Right kidney (tissue), 9 donors: ENCODE data around the gene RBM24.
A peak's percentile ranks its signal among the peaks of the same experiment; 100 is the strongest.

Source experiments
- DNase-seq: peaks from one replicate; pipeline ENCODE4 v3.0.0-alpha.2; 2016
- long read RNA-seq, 8 donors: transcript quantifications; one replicate each; lab custom pipeline, GENCODE V29; 2026

Gene RBM24
- long read RNA-seq, donor 1 = 0 reads
- long read RNA-seq, donor 2 = 0 reads
- long read RNA-seq, donor 3, partial matches to known transcripts = 0 of 1 reads
- long read RNA-seq, donor 3, other reads (novel, unspliced or antisense) = 0 of 1 reads
- long read RNA-seq, donor 4, partial matches to known transcripts = 0 of 2 reads
- long read RNA-seq, donor 4, other reads (novel, unspliced or antisense) = 0 of 2 reads
- long read RNA-seq, donor 5 = 0 reads
- long read RNA-seq, donor 6 = 0 reads
- long read RNA-seq, donor 7, partial matches to known transcripts = 0 of 3 reads
- long read RNA-seq, donor 7, other reads (novel, unspliced or antisense) = 0 of 3 reads
- long read RNA-seq, donor 8, partial matches to known transcripts = 0 of 1 reads
- long read RNA-seq, donor 8, other reads (novel, unspliced or antisense) = 0 of 1 reads

DNA sequence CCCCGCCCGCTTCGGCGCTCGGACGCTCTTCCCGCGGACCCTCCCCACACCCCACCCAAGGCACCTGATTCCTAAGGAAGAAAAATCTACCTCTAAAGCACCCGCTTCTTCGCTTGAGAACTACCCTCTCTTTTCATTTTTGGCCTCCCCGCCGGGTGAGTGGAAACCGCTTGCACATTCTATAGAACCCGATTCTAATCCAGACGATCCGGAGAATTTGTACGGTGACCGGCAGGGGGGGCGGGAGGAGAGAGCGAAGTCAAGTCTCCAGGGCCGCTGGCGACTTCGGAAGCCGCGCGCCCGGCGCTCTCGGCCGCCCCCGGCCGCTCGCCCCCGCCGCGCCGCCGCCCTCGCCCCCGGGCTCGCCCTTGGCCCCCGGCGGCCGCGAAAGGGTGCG, at the start of gene RBM24:
TSS of gene RBM24 (plus strand) at position 262 of the 397 bp plus-strand sequence. CDS start 221 bp downstream, outside the sequence.
- peak; percentile 52 for DNase-seq

DNA sequence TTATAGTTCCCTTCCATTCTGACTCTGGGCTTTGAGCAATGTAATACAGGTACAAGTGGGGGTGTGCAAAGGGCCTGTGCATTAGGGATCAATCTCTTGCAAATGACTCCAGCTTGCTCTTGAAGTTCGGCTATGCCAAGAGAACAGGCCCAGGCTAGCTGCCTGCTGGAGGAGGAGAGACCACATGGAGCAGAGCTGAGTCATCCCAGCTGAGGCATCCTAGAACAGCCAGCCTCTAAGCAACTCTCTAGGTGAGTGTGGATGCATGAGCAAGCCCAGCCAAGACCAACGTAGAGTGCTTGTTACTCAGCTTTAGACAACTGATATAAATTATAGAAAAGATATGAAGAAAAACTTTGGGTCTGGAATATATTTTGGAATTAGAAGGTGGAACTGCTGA, 47.6 kb upstream of the RBM24 start:
- no peak for DNase-seq

DNA sequence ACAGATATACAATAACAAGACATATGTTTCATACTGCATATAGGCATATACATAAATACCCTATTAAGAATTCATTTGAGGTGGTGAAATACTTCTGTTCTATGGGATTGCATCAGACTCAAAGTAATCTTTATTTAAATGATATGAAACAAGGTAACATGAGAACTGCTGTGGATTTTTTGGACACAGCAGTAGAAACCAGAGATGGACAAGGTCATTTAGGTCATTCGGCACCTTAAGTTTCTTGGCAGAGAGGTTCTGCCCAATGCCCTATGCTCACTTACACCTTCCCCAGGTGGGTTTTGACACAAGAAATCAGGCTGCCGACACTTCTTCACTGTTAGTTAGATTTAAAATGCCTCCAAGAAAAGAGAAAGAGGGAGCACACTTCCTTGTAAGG, 43.9 kb upstream of the RBM24 start:
- no peak for DNase-seq

DNA sequence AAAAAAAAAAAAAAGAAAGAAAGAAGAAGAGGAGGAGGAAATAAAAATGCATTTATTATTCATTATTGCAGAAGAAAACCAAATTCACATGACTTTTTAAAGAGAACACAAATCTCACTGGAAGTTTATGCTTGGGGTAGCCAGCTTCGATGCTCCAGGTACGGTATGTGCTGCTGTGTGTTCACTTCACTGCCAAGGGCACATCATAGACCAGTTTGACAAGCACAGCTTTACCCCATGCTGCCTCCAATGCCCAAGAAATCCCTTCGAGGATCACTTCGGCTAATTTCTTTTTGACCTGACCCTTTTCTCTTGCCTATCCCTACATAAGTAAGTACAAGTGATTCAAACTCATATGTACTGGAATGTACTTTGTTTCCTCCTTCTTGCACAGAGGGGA, 41.9 kb upstream of the RBM24 start:
- no peak for DNase-seq

DNA sequence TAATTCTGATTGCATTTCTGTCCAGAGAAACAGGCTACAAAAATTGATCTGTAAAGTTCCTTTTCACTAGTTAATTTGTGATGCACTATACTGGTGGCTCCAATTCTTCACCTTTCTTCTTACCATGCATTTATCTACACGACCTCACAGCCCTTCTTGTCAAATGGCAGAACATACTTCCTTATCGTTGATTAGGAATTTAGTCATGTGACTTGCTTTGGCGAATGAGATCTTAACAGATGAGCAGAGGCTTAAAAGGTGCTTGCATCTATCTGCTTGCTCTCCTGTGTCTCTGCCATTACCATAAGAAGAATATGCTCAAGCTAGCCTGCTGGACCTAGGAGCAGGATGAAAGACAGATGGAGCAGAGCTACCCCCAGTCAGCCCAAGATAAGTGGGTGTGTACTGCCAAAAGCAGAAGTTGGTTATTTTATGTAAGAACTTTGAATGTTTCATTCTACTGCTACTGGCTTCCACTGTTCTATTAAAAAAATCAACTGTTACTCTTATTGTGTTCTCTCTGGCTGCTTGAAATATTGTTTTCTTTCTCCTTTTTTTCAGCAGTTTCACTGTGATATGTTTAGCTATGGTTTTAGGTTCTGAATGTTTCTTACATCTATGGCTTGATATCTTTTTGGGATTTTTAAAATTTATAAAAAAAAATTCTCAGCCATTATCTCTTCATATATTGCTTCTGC, 40.2 kb upstream of the RBM24 start:
- DNase-seq = no peak

DNA sequence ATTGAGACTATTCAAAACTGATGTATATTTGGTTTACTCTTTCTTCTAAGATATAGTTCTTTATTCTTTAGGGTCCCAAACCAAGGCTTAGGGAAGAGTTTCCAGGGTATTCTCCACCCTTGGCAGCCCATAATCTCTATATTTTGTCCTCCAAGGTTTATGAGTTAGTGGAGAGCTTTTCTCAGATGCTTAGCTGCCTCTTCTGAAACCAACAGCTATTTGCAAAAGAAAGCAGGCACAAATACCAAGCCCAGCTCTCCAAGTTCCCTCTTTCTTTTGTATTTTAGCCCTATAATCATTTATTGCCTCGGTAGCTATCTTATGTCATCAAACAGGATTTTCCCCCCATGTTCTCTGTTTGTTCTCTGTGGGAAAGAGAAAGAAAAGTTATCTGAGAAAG, 39.1 kb upstream of the RBM24 start:
- DNase-seq = no peak

DNA sequence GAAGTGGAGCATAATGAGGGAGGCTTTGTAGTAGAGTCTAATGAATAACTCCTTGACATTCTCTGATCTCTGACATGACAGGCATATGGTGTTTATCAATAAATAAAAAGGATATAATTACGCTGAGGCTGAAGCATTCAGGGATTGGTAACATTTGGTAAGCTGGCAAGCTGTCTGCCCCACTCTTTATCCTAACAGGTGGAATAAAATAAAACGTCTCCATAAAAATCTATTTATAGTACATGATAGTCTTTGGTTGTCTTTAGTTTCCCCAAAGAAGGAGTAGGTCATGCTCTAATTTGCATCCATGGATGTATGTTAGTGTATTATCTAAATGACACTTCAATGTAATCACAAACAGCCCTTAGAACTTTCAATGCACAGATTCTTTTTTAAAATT, 30.9 kb upstream of the RBM24 start:
- no peak for DNase-seq

DNA sequence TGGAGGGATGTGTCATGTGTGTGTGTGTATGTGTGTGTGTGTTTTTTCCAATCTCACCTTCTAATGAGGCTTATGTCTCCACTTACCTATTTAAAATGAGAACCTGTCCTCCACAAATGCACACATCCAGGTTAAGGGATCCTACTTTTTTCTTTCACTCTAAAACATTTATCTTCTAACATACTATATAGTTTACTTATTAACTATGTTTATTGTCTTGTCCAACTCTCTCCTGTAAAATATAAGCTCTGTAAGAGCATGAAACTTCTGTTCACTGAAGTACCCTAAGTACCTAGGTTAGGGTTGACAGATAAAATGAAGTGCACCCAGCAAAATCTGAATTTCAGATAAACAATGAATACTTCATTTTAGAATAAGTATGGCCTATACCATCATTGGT, 29.2 kb upstream of the RBM24 start:
- no peak for DNase-seq

DNA sequence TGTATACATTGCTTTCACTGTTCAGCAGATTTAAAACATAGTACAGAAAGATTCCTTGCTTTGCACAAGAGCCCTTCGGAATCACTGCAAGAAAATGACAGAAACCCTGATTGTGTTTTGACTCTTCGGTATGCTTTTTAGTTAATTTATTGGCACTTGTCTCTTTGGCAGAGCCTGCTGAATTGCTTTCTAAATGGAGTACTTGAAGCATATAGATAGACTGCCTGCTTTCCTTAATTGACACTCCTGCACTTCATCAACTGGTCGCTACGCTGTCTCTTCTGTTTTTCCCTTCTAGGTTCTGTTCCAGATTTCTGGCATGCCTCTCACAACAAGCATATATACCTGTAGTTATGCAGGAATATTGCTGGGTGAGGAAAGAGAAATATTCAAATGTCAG, 22.4 kb upstream of the RBM24 start:
- no peak for DNase-seq

DNA sequence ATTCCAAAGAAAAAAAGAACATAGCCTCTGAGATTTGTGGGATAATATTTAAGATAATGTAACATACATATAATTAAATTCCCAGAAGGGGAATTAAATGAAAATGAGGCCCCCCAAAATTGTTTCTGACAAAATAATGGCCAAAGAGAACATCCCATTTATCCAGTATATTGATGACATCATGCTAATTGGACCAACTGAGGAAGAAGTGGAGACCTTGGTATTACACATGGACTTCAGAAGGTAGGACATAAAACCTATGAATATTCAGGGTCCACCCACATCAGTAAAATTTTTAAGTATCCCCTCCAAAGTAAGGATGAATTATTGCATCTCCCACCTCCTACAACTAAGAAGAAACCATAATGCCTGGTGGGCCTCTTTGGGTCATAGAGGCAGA, 15.6 kb upstream of the RBM24 start:
- no peak for DNase-seq

DNA sequence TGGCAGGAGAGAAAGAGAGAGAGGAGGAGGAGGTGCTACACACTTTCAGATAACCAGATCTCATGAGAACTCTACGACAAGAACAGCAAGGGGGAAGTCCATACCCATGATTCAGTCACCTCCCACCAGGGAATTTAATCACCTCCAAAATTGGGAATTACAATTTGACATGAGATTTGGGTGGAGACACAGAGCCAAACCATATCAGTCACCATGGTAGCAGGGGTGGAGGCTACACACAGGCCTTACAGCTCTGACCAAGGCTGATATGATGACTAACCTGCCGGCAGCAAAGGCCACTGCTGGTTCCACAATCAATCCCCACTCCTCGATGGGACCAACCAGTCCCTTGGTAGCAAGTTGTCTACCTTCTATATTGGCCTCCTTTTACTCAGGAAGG, 13.6 kb upstream of the RBM24 start:
- no peak for DNase-seq

DNA sequence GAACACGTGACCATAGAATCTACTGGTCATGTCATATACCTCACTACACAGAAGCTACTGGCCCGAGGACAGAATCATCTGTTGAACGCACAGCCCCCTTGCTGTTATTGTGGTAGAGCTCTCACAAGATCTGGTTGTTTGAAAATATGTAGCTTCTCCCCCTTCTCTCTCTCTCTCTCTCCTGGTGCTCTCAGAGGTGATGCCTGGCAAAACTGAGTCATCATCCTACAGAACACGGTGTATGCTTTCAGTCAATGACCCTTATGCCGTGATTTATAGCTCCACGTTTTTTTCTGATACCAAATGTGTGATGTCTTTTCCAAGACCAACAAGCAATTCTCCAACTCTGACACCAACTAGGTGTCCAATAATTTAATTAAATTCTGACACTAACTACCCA, 13.0 kb upstream of the RBM24 start:
- no peak for DNase-seq

DNA sequence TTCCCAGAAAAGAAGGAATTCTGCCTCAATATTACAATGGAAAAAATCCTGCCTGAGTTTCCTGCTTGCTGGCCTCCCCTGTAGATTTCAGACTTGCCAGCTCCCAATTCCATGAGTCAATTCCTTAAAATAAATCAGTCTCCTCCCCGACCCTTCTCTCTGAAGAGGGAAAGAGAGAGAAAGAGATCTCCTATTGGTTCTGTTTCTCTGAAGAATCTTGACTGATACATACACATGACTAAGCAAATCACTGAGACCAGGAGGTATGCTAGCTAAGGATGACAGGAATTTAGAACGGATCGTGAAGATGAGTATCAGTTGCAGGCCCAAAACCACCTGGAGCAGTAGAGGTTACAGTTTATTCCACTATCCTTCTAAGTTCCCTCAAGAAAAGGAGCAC, 11.3 kb upstream of the RBM24 start:
- DNase-seq = no peak

DNA sequence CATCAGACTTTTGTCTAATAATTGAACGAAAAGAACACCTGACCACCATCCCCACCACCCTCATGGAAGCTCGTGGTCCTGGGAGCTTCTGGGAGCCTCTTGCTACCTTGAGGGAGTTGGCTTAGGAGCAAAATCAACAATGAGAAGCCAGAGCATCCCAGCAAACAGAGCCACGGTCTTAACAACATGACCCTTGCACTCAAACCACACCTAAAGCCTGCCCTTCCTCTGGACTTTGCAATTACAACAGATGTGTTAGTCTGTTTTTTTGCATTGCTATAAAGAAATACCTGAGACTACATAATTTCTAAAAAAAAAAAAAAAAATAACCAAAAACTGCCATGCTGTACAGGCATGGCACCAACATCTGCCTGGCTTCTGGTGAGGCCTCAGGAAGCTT, 9.5 kb upstream of the RBM24 start:
- no peak for DNase-seq

DNA sequence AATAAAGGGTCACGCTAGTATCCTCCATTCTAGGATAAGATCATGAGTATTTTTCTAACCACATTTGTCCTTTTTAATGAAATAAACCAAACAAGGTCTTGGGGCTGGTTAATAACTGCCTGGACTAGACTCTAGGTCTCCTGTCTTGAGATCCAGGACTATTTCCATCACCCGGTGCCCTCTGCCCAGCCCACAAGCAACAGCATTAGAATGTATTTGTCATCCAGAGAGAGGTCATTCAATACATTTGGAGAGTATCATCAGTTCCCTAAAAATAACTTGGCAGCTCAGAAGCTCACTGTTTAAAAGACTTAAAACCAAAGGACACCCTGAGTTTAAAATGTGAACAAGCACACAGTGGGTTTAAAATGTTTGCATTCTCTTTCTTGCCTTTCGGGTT, 4.4 kb upstream of the RBM24 start:
- no peak for DNase-seq

DNA sequence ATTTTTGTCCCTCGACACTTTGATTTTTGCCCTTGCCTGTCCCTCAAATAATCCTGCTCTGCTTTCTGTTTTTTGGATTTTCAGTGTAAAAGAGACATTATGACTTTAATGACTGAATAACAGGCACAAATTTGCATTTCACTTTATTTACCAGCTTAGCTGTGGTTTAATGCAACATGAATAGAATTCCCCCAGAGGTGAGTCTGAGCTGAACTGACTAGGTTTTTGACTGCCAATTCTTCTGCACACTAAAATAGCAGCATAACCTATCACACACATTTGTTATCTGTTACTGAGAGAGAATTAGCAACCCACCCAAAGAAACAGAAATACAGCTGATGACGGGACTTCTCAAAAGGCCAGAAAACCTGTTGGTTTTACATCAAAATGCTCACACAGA, 3.9 kb upstream of the RBM24 start:
- DNase-seq = no peak

DNA sequence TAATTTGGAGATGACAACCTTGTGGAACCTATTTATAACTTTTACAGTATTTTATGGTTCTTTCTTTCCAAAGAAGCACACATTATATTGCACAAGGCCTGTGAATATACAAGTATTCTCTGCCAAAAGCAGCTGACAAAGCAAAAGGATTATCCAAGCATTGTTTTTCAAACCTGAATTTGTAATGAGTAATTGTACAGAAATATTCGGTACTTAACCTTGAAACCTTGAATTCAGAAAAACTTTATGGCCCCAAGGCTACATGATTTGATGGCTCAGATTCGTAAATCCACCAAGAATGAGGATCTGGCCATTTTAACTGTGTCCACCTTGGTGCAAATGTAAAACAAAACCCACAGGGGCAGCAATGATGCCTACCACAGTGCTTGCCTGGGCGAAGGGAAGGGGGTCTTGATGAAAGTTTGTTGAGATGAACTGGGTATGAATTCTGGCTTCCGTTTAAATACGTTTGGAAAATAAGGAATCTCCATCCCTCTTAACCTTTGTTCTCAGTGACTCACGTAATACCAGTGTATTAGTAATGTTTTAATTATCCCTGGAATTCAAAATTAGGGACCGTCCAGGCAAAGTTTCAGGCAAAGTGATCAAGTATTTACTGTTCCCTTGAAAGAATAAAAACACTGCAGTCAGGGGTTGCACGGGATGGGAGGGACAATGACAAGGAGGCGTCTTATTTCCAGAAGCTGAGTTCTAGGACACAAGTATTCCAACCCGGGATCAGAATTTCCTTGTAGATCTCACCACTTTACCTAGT, 2.7 kb upstream of the RBM24 start:
- DNase-seq = no peak

DNA sequence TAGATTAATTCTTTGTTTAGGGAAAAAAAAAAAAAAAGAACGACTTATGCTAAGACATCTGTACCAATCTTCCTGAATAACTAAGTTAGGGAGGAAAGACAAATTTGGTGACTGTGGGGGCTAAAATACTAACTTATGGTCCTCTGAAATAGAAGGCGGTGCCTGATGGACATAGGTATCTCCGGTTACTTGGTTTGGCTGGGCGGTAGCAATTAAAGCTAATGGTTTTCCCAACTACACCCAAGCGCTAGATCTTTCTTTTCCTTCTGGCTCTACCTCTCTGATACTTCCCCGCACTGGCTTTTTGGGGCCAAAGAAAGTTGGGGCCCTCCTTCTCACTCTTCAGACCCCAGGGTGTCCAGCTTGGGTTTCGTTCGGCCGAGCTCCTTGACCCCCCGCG, 1.0 kb upstream of the RBM24 start:
- no peak for DNase-seq

DNA sequence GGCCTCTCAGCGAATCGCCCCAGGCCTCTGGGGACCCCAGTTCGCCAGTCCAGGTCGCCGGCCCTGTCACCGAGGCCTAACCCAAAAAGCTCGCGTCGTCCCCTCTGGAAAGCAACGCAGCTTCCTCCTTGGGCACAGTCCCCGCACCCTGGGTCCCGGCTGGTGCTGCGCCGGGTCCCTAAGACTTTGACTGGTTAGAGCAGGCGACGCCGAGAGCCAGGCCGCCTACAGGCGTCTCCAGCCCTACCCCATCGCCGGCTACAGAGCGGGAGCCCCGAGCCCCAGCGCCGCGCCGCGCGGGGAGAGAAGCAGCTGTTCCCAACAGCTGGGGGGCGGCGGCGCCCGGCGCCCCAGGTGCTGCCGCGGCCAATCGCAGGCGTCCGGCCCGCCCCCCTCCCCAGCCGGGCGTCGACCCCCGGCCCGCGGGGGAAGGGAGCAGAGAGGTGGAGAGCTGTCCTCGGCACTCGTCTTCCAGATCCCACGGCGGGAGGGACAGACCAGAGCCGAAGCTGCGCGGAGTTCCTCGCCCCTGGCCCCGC, 540 bp upstream of the RBM24 start:
- peak; percentile 68 for DNase-seq

DNA sequence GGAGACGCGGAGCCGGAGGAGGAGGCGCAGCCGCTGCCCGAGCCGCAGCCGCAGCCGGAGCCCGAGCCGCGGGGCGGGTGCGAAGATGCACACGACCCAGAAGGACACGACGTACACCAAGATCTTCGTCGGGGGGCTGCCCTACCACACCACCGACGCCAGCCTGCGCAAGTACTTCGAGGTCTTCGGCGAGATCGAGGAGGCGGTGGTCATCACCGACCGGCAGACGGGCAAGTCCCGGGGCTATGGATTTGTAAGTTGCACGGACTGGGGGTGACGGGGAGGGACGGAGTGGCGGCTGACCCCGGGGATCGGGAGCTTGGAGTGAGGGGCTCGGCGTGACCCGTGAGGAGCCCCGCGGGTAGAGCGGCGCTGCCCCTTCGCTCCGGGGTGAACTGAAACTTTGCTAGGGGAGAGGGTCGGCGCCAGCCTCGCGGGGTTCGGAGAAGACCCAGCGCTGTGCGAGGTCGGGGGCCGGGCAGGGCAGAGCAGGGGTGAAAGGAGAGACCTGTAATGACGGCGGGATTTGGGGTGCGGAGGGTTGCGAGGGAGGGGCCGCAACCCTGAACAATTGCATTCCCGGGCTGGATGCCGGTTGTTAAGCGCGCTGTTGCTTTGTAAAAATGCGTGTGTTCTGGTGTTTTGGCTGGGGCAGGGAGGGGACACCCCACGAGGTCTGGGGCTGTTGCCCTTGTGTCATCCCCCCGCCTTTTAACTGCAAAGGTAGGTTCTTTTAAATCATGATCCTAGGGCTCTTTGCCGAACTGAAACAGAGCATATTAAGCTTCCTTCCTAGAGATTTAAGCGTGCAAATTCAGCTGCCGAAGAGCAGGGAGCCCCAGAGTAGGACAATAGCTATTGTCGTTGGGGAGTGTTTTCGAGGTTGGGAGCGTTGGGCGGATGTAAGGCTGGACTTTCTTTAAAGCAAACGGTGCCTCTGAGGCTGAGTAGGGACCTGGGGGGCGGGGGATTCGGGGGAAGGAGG, 628 bp downstream of the RBM24 start:
- DNase-seq = peak; percentile 67

DNA sequence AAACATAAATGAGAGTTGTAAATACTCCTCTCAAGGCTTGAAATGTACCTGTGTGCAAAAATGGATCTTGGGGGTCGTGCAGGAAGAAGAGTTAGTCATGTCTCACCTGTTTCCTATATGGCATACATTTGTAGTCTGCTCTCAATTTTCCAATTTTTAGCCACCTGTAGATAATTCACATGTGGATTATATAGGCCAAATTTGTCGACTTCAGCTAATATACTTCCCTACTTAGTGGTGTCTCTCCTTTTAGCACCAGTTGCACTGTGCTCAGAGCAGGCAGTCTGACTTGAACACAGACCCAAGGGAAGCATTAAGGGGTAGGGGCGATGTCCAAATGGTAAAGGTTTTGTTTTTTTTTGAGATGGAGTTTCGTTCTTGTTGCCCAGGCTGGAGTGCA, 1.9 kb downstream of the RBM24 start:
- no peak for DNase-seq

DNA sequence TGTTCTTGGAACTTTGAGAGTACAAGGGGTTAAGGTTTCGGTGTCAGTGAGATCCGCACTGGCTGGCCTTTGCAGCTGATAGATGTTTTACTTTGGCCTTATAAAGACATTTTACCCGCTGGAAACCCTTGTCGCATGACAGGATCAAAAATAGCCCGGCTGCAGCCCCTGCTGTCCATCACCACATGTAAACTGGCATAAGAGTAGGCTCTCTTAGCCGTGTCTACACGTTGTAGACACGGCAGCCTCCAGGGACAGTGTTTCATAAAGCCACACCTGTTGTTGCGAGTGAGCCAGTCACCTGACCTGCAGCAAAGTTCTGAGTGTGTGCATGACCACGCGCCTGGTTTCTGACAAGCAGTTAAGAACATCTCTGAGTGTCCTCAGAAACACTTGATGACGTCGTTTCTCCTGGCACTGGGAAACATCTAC, 8.5 kb downstream of the RBM24 start:
- no peak for DNase-seq
